Nephron progenitor cell (in vitro differentiated cells): ENCODE measurements around the gene CSTPP1.

ENCODE experiments used
- DNase-seq: peaks from one replicate; pipeline ENCODE4 v3.0.0; 2021
- H3K27ac Mint-ChIP-seq: 2 replicates; pipeline ENCODE4 v1.8.0; 2021; ENCODE audit warnings: mild to moderate bottlenecking, moderate library complexity, mixed read lengths
- H3K27me3 Mint-ChIP-seq: 2 replicates; pipeline ENCODE4 v1.8.0; 2021; ENCODE audit warnings: mild to moderate bottlenecking, low read depth, mixed read lengths; ENCODE audit not compliant: poor library complexity
- H3K36me3 Mint-ChIP-seq: 2 replicates; pipeline ENCODE4 v1.8.0; 2021; ENCODE audit warnings: low read depth, mixed read lengths
- H3K4me1 Mint-ChIP-seq: 2 replicates; pipeline ENCODE4 v1.8.0; 2021; ENCODE audit warnings: mixed read lengths
- H3K4me3 Mint-ChIP-seq: 2 replicates; pipeline ENCODE4 v1.8.0; 2021; ENCODE audit warnings: mild to moderate bottlenecking, moderate library complexity, mixed read lengths
- H3K9me3 Mint-ChIP-seq: 2 replicates; pipeline ENCODE4 v1.8.0; 2021; ENCODE audit warnings: mild to moderate bottlenecking, moderate library complexity, mixed read lengths
- CTCF ChIP-seq: fragments of 200-600 bp; sonication (generic); IDR thresholded peaks from 2 replicates; pipeline ENCODE4 v1.5.0; 2021; ENCODE audit warnings: antibody characterized with exemption

CSTPP1 gene

DNA sequence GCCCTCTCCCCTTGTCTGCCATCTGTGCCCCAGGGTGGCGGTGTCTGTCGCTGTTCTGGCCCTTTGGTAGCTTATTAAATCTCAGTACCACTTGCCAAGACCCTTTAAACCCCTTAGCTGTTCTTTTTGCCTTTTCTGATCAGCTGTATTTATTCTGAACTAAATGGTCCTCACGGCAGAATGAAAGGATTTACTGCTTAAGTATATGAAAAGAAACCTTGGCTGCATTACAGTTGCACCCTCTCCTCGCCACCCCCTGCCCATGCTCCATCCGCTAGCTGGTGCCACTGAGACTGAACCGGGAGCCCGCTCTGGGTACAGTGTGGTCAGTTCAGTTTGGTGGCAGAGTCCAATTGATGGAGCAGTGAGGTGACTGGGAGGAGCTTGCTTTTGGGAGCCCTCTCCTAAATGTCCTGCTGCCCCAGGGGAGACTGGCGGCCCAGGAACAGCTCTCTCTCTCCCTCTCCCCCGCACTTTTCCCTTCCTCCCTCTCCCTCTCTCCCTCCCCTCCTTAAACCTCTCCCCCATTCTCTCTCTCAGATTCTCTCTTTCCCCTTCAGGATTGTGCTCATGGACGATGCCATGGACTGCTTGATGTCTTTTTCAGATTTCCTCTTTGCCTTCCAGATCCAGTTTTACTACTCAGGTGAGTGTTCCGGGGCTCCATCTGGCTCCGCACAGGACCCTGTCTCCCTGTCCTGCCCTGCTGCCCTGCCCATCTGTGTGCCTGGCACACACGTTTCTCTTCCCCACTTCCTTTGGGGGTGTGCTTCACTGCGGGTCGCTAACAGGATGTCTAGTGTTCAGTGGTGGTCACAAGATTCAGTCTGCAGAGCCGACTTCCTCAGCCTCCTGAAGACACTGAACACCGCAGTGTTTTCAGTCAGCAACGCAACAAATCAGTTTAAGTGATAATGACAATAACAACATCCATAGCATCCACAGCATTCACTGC lies 218.3 kb downstream of the CSTPP1 start:
- Mint-ChIP-seq H3K36me3 (peaks cover 19% of the 10 kb centered on the region), H3K27ac (no peak overlapping the region), H3K9me3 (no peaks in the 10 kb centered on the region), H3K4me1 (peaks cover 57% of the 10 kb centered on the region), H3K27me3 (peaks cover 3% of the 10 kb centered on the region), H3K4me3 (no peak overlapping the region)
- DNase-seq: no peak
- TF ChIP-seq CTCF: no peak

DNA sequence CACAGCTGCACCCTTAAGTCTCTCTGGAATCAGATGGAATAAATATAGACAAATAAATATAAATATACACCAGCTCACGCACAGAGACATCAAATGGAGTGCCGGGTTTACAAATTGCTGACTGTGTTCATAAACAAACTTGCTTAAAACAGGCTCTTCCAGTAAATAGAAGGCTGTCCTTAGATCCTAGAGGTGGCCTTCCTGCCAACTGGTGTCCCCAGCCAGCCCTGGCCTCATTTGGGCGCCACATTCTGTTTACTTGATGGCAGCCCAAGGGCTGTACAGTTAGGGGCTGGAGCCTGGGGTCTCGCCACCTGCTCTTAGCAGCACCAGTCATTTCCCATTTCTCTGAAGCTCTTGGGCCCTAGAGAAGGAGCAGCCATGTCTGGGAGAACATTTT lies 219.3 kb downstream of the CSTPP1 start:
- peaks cover 14% of the 10 kb centered on the region for H3K36me3 Mint-ChIP-seq
- peaks cover 50% of the 10 kb centered on the region for H3K4me1 Mint-ChIP-seq
- TF ChIP-seq CTCF: no peak
- no peaks in the 10 kb centered on the region for H3K9me3 Mint-ChIP-seq
- no peak for DNase-seq
- H3K27ac Mint-ChIP-seq: peak overlapping the region; percentile 88
- no peaks in the 10 kb centered on the region for H3K27me3 Mint-ChIP-seq
- H3K4me3 Mint-ChIP-seq: no peak overlapping the region

DNA sequence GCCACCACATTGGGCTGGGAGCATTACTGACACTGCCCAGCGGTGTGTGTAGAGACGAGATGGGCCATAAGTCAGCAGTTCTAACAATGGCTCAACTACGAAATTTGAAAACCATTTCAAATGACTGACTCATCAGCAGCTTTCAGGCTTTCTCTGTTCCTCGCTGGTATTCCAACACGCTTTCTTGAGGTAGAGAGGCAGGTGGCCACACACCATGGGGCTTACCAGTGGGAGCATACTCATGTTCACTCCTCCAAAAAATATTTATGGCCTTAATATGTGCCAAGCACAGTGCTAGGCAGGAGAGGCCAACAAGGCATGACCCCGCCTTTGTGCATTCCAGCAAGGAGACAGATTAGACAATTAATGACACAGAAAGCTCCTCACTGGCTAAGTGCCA lies 219.8 kb downstream of the CSTPP1 start:
- peaks cover 49% of the 10 kb centered on the region for H3K4me1 Mint-ChIP-seq
- H3K4me3 Mint-ChIP-seq: no peak overlapping the region
- H3K9me3 Mint-ChIP-seq: no peaks in the 10 kb centered on the region
- no peak overlapping the region for H3K27ac Mint-ChIP-seq
- H3K27me3 Mint-ChIP-seq: no peaks in the 10 kb centered on the region
- no peak for DNase-seq
- TF ChIP-seq CTCF: no peak
- H3K36me3 Mint-ChIP-seq: peaks cover 14% of the 10 kb centered on the region

DNA sequence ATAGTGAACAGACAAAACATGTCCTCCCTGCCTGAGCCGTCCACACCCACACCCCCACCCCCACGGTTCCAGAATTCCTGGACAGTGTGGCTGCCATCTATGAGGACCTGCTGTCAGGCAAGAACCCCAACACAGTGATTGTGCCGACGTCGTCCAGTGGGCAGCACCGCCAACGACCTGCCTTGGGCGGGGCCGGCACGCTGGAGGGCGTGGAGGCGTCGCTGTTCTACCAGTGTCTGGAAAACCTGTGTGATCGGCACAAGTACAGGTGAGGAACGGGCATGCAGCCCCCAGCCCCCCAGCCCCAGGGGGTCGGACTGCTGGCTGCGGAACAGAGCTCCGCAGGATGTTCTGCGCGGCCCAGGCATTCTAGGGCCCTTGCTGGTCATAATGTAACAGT lies 220.4 kb downstream of the CSTPP1 start:
- Mint-ChIP-seq H3K4me3 (no peak overlapping the region), H3K36me3 (peaks cover 14% of the 10 kb centered on the region), H3K9me3 (no peaks in the 10 kb centered on the region), H3K27ac (no peak overlapping the region), H3K4me1 (peaks cover 50% of the 10 kb centered on the region), H3K27me3 (no peaks in the 10 kb centered on the region)
- no peak for TF ChIP-seq CTCF
- DNase-seq: no peak

GRCh38 chr11:47157805-47158204 lies 221.2 kb downstream of the CSTPP1 start:
- no peak overlapping the region for H3K4me3 Mint-ChIP-seq
- H3K9me3 Mint-ChIP-seq: no peaks in the 10 kb centered on the region
- peaks cover 14% of the 10 kb centered on the region for H3K36me3 Mint-ChIP-seq
- H3K4me1 Mint-ChIP-seq: peaks cover 46% of the 10 kb centered on the region
- H3K27me3 Mint-ChIP-seq: no peaks in the 10 kb centered on the region
- H3K27ac Mint-ChIP-seq: no peak overlapping the region
- DNase-seq: no peak
- TF ChIP-seq CTCF: no peak

DNA sequence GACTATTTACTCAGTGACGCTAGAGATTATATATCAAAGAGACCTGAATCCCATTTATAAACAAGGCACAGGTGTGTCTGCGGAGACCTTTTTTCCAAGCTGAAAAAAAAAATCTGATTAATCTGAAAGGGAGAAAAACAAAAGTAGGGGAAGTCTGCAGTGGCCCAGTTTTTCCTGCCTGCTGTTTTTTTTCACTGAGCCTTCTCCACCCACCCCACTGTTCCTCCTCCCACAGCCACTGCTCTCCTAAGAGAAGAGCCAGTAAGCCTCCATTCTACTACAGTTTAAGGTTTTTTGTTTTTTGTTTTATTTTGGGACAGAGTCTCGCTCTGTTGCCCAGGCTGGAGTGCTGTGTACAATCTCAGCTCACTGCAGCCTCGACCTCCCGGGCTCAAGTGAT lies 221.7 kb downstream of the CSTPP1 start:
- H3K36me3 Mint-ChIP-seq: peaks cover 14% of the 10 kb centered on the region
- H3K27ac Mint-ChIP-seq: no peak overlapping the region
- no peak overlapping the region for H3K4me3 Mint-ChIP-seq
- no peaks in the 10 kb centered on the region for H3K9me3 Mint-ChIP-seq
- H3K27me3 Mint-ChIP-seq: no peaks in the 10 kb centered on the region
- no peak for TF ChIP-seq CTCF
- no peak for DNase-seq
- peaks cover 41% of the 10 kb centered on the region for H3K4me1 Mint-ChIP-seq
